H1 (cell line): ENCODE data around the gene HELZ2. TPM values are rescaled to one million over a fixed set of nuclear protein-coding genes. Genes with fewer than 3 reads are reported as not detected.

ENCODE experiments used
- CTCF ChIA-PET: fragments of 300-600 bp; sonication (Branson Sonifier 250); formaldehyde crosslinking; loops from one replicate; lab custom pipeline; 2021; ENCODE audit not compliant: partially characterized antibody; lab: Charles Lee
- POLR2A ChIA-PET: fragments of 300-600 bp; sonication (Branson Sonifier 250); formaldehyde crosslinking; loops from one replicate; lab custom pipeline; 2021; ENCODE audit warnings: inconsistent platforms; ENCODE audit not compliant: partially characterized antibody; lab: Charles Lee
- DNase-seq, 2 experiments: peaks; one replicate each; pipeline versions ENCODE4 v3.0.0 to v3.0.0-alpha.2; 2010 to 2022; ENCODE audit warnings: low spot score in 2 of 2, low read depth in 1 of 2, mixed read lengths in 1 of 2
- FAIRE-seq: peaks from 2 replicates; lab custom pipeline; 2011; peaks lifted over from hg19 to GRCh38; lab: Jason Lieb, UNC
- H2AFZ ChIP-seq: 2 replicates; pipeline ENCODE4 v1.8.1; 2012; ENCODE audit warnings: low read length, inconsistent platforms
- H2AK5ac ChIP-seq: 2 replicates; pipeline ENCODE4 v1.6.1; 2013; ENCODE audit warnings: low read depth, low read length
- H2BK120ac ChIP-seq: replicated peaks from 2 replicates; pipeline ENCODE3; 2013; ENCODE audit warnings: low read depth, low read length, inconsistent platforms
- H2BK12ac ChIP-seq: 2 replicates; pipeline ENCODE4 v1.6.1; 2013; ENCODE audit warnings: low read depth, low read length
- H2BK15ac ChIP-seq: 2 replicates; pipeline ENCODE4 v1.6.1; 2013; ENCODE audit warnings: low read length
- H2BK20ac ChIP-seq: 2 replicates; pipeline ENCODE4 v1.6.1; 2013; ENCODE audit warnings: low read length
- H2BK5ac ChIP-seq: 2 replicates; pipeline ENCODE4 v1.6.1; 2013; ENCODE audit warnings: low read depth, low read length
- H3K14ac ChIP-seq: 2 replicates; pipeline ENCODE4 v1.6.1; 2013; ENCODE audit warnings: inconsistent platforms; ENCODE audit not compliant: insufficient read length
- H3K18ac ChIP-seq: 2 replicates; pipeline ENCODE4 v1.6.1; 2013; ENCODE audit warnings: low read length; ENCODE audit errors: extremely low read depth
- H3K23ac ChIP-seq: 2 replicates; pipeline ENCODE4 v1.6.1; 2013; ENCODE audit warnings: inconsistent platforms; ENCODE audit not compliant: insufficient read length
- H3K23me2 ChIP-seq: 2 replicates; pipeline ENCODE4 v1.6.1; 2013; ENCODE audit warnings: low read depth, low read length
- H3K27ac ChIP-seq: 2 replicates; pipeline ENCODE4 v1.6.1; 2011; ENCODE audit warnings: low read depth, low read length, inconsistent platforms
- H3K27me3 ChIP-seq, 4 experiments: replicated peaks in 1 of 4; 1 replicate in 1 of 4; 2 replicates in 3 of 4; pipeline versions ENCODE4 v1.6.1 to v1.8.1; 2011 to 2013; ENCODE audit warnings: low read length in 3 of 4, mild to moderate bottlenecking in 3 of 4, inconsistent platforms in 2 of 4, mixed read lengths in 2 of 4, moderate library complexity in 1 of 4; ENCODE audit not compliant: control insufficient read depth in 3 of 4, insufficient read depth in 3 of 4; ENCODE audit errors: extremely low read depth in 1 of 4
- H3K36me3 ChIP-seq, 4 experiments: 2 replicates each; pipeline versions ENCODE4 v1.6.1 to v1.8.1; 2011 to 2013; ENCODE audit warnings: mild to moderate bottlenecking in 4 of 4, low read length in 3 of 4, moderate library complexity in 2 of 4, control low read depth in 1 of 4, inconsistent platforms in 1 of 4; ENCODE audit not compliant: insufficient read depth in 4 of 4, control insufficient read depth in 2 of 4
- H3K4ac ChIP-seq: replicated peaks from 2 replicates; pipeline ENCODE3; 2013; ENCODE audit warnings: low read length, low read depth, mixed read lengths, inconsistent platforms; ENCODE audit not compliant: insufficient read length
- H3K4me1 ChIP-seq, 4 experiments: replicated peaks in 1 of 4; 1 replicate in 1 of 4; 2 replicates in 3 of 4; pipeline versions ENCODE4 v1.6.1 to v1.8.1; 2011 to 2013; ENCODE audit warnings: low read length in 3 of 4, inconsistent platforms in 2 of 4, mixed read lengths in 1 of 4; ENCODE audit not compliant: insufficient read depth in 4 of 4, control insufficient read depth in 3 of 4
- H3K4me2 ChIP-seq, 2 experiments: 2 replicates each; pipeline versions ENCODE4 v1.6.1 to v1.8.1; 2011 to 2013; ENCODE audit warnings: low read depth in 2 of 2, low read length in 2 of 2, control low read depth in 1 of 2, inconsistent platforms in 1 of 2, mild to moderate bottlenecking in 1 of 2; ENCODE audit not compliant: insufficient read depth in 1 of 2
- H3K4me3 ChIP-seq, 4 experiments: fragments of 200-600, 300-600 bp in 1 of 4; sonication (generic), shearing (Covaris generic), sonication (Bioruptor Twin) in 1 of 4; 2 replicates each; pipeline versions ENCODE4 v1.5.1 to v1.8.1; 2011 to 2016; ENCODE audit warnings: low read length in 4 of 4, low read depth in 3 of 4, control low read depth in 2 of 4, inconsistent platforms in 2 of 4, mild to moderate bottlenecking in 2 of 4, mixed read lengths in 1 of 4, moderate library complexity in 1 of 4; ENCODE audit not compliant: insufficient read depth in 2 of 4; ENCODE audit errors: extremely low read depth in 1 of 4
- H3K56ac ChIP-seq: replicated peaks from 2 replicates; pipeline ENCODE3; 2013; ENCODE audit warnings: low read depth, mild to moderate bottlenecking, mixed read lengths, low read length, inconsistent platforms; ENCODE audit not compliant: insufficient read length
- H3K79me1 ChIP-seq: 2 replicates; pipeline ENCODE4 v1.6.1; 2013; ENCODE audit warnings: low read depth, low read length, control low read depth
- H3K79me2 ChIP-seq, 2 experiments: 2 replicates each; pipeline versions ENCODE4 v1.6.1 to v1.8.1; 2012 to 2013; ENCODE audit warnings: low read length in 2 of 2, mild to moderate bottlenecking in 2 of 2, inconsistent platforms in 1 of 2; ENCODE audit not compliant: insufficient read depth in 2 of 2, control insufficient read depth in 1 of 2
- H3K9ac ChIP-seq, 4 experiments: replicated peaks in 1 of 4; 1 replicate in 1 of 4; 2 replicates in 3 of 4; pipeline versions ENCODE4 v1.6.1 to v1.8.1; 2011 to 2013; ENCODE audit warnings: low read depth in 3 of 4, low read length in 3 of 4, control low read depth in 2 of 4, mild to moderate bottlenecking in 2 of 4, moderate library complexity in 2 of 4, inconsistent platforms in 1 of 4; ENCODE audit errors: extremely low read depth in 1 of 4
- H3K9me3 ChIP-seq, 2 experiments: 2 replicates each; pipeline versions ENCODE4 v1.6.1 to v1.8.1; 2012 to 2013; ENCODE audit warnings: mild to moderate bottlenecking in 2 of 2, moderate library complexity in 2 of 2, control low read depth in 1 of 2, inconsistent platforms in 1 of 2, low read depth in 1 of 2, low read length in 1 of 2, mixed read lengths in 1 of 2; ENCODE audit not compliant: insufficient read depth in 2 of 2
- H4K20me1 ChIP-seq, 2 experiments: replicated peaks in 1 of 2; 2 replicates each; pipeline versions ENCODE3 to v1.8.1; 2011 to 2013; ENCODE audit warnings: inconsistent platforms in 2 of 2, low read length in 2 of 2, mild to moderate bottlenecking in 1 of 2; ENCODE audit not compliant: insufficient read depth in 2 of 2, control insufficient read depth in 1 of 2
- H4K5ac ChIP-seq: 2 replicates; pipeline ENCODE4 v1.6.1; 2013; ENCODE audit warnings: low read length, low read depth, mixed read lengths, inconsistent platforms; ENCODE audit not compliant: insufficient read length
- H4K8ac ChIP-seq: 2 replicates; pipeline ENCODE4 v1.8.0; 2013; ENCODE audit warnings: mild to moderate bottlenecking, moderate library complexity, low read length, inconsistent platforms; ENCODE audit not compliant: insufficient read depth; ENCODE audit errors: extremely low read depth
- H4K91ac ChIP-seq: replicated peaks from 2 replicates; pipeline ENCODE3; 2013; ENCODE audit warnings: low read length, mixed read lengths, inconsistent platforms; ENCODE audit not compliant: insufficient read length
- ATF3 ChIP-seq: IDR thresholded peaks from 2 replicates; pipeline ENCODE4 v1.6.1; 2011; ENCODE audit warnings: low read depth, mild to moderate bottlenecking, low read length; ENCODE audit not compliant: insufficient read depth
- CHD2 ChIP-seq: IDR thresholded peaks from 2 replicates; pipeline ENCODE4 v1.6.1; 2012; ENCODE audit warnings: low read length, improper control_type of control experiment
- CREB1 ChIP-seq: IDR thresholded peaks from 2 replicates; pipeline ENCODE4 v1.6.1; 2012; ENCODE audit warnings: inconsistent platforms
- EZH2 ChIP-seq: fragments of 200-600 bp; sonication (generic); IDR thresholded peaks from 2 replicates; pipeline ENCODE4 v1.7.1; 2012; ENCODE audit warnings: low read depth, mild to moderate bottlenecking, moderate library complexity, low read length, inconsistent platforms; ENCODE audit not compliant: severe bottlenecking
- GABPA ChIP-seq: IDR thresholded peaks from 2 replicates; pipeline ENCODE4 v1.6.1; 2011; ENCODE audit warnings: mild to moderate bottlenecking, low read length, moderate library complexity, borderline replicate concordance; ENCODE audit not compliant: insufficient read depth
- JUND ChIP-seq: IDR thresholded peaks from 2 replicates; pipeline ENCODE4 v1.6.1; 2011; ENCODE audit warnings: mild to moderate bottlenecking, improper control_type of control experiment, low read length
- MAFK ChIP-seq: IDR thresholded peaks from 2 replicates; pipeline ENCODE4 v1.6.1; 2012; ENCODE audit warnings: low read depth, mild to moderate bottlenecking, improper control_type of control experiment, low read length
- RFX5 ChIP-seq: IDR thresholded peaks from 2 replicates; pipeline ENCODE4 v1.6.1; 2011; ENCODE audit warnings: low read depth, low read length, improper control_type of control experiment, borderline replicate concordance
- SAP30 ChIP-seq: fragments of 300-600 bp; sonication (generic); IDR thresholded peaks from 2 replicates; pipeline ENCODE4 v1.7.1; 2012; ENCODE audit warnings: low read length, moderate library complexity, mild to moderate bottlenecking, inconsistent platforms; ENCODE audit not compliant: insufficient read depth, insufficient replicate concordance
- SIX5 ChIP-seq: IDR thresholded peaks from 2 replicates; pipeline ENCODE4 v1.6.1; 2011; ENCODE audit warnings: mild to moderate bottlenecking, low read depth, low read length
- TAF1 ChIP-seq: IDR thresholded peaks from 2 replicates; pipeline ENCODE4 v1.6.1; 2011; ENCODE audit warnings: mild to moderate bottlenecking, low read depth, low read length
- TAF7 ChIP-seq: optimal IDR thresholded peaks from 2 replicates; pipeline ENCODE3; 2011; ENCODE audit warnings: low read depth, mild to moderate bottlenecking, inconsistent platforms, low read length, moderate library complexity, borderline replicate concordance
- WGBS, 2 experiments: shearing (Covaris generic) in 1 of 2; methylation state at CpG; one replicate each; pipeline versions ENCODE4 v1.1.6 to v1.1.7; 2013 to 2015; ENCODE audit warnings: low lambda C conversion rate in 2 of 2, mixed read lengths in 2 of 2, inconsistent platforms in 1 of 2, low coverage in 1 of 2, missing lambda C conversion rate in 1 of 2; ENCODE audit not compliant: insufficient replicate concordance in 2 of 2, insufficient coverage in 1 of 2, insufficient read length in 1 of 2; ENCODE audit errors: extremely low coverage in 1 of 2, missing lambda C conversion rate in 1 of 2; 5-methylcytosine and 5-hydroxymethylcytosine counted together
- polyA plus RNA-seq, 7 experiments: library from polyadenylated mRNA; depleted of rRNA in 3 of 7; stranded (reverse) in 5 of 7; unstranded in 2 of 7; fragments of >200 nt in 5 of 7; fragments of 200-250 nt in 2 of 7; gene quantifications; 1 replicate in 5 of 7; 2 replicates in 1 of 7; 4 replicates in 1 of 7; pipeline versions ENCODE4 v1.2.1 to v1.2.3, GENCODE V29; 2011 to 2013; ENCODE audit warnings: missing spikeins in 2 of 7, mixed read lengths in 2 of 7
- total RNA-seq: library from RNA; stranded (reverse); fragmentation: NEBNext Ultra II Directional; extraction: Animal tissue kit (Norgen Biotek cat#: 25700); gene quantifications from 2 replicates; pipeline ENCODE4 v1.2.1, GENCODE V29; 2021

The HELZ2 gene
- total and polyA plus RNA-seq, 2 of the 8 experiments (the other 6 are each of a cell fraction or from before 2014, with no cell fraction given): 7.9 to 17.5 TPM

GRCh38 chr20:63617092-63617875 lies 43.2 kb upstream of the HELZ2 start:
- CTCF ChIA-PET: interaction anchor here (0.7 to 2.2 kb wide), 5 partner anchors 10 to 79 kb away, joined by 3 to 7 read pairs (median 5); partner anchors contain the start of gene GMEB2
- no peak for TF ChIP-seq ATF3
- no peak for TF ChIP-seq SAP30
- no peak for TF ChIP-seq TAF7
- no peak for TF ChIP-seq CHD2
- TF ChIP-seq MAFK: no peak
- no peak for TF ChIP-seq RFX5
- TF ChIP-seq SIX5: no peak
- TF ChIP-seq CREB1: no peak
- no peak for TF ChIP-seq JUND
- no peak for TF ChIP-seq TAF1
- TF ChIP-seq GABPA: no peak
- no peak for TF ChIP-seq EZH2

More at GRCh38 chr20:63617092-63617875, 43.2 kb upstream of the HELZ2 start:
- H3K23me2 ChIP-seq: no peaks in the 10 kb centered on the region
- no peak overlapping the region for H2BK5ac ChIP-seq
- no peak overlapping the region for H2BK20ac ChIP-seq
- no peak overlapping the region for H3K4ac ChIP-seq
- FAIRE-seq (no peak), DNase-seq (no peak)
- peaks cover 8% of the 10 kb centered on the region for H3K79me1 ChIP-seq
- H3K14ac ChIP-seq: no peak overlapping the region
- no peak overlapping the region for H3K23ac ChIP-seq
- no peak overlapping the region for H2BK120ac ChIP-seq
- H3K4me3 ChIP-seq: no peak overlapping the region
- H3K56ac ChIP-seq: no peak overlapping the region
- peaks cover 9% of the 10 kb centered on the region in 2 experiments; a peak in 3 of 4 replicates for H3K9me3 ChIP-seq
- no peak overlapping the region for H3K18ac ChIP-seq
- H3K27me3 ChIP-seq: no peaks in the 10 kb centered on the region; a peak in 2 of 7 replicates
- H4K91ac ChIP-seq: no peak overlapping the region
- no peak overlapping the region for H2BK15ac ChIP-seq
- peaks cover 3 to 5% of the 10 kb centered on the region in 2 experiments for H4K20me1 ChIP-seq
- H4K5ac ChIP-seq: no peak overlapping the region
- H2BK12ac ChIP-seq: no peak overlapping the region
- POLR2A ChIA-PET: interaction anchor here (0.6 to 1.4 kb wide), 5 partner anchors 10 to 1302 kb away, joined by 3 to 4 read pairs (median 3); partner anchors contain the start of gene GMEB2
- H2AFZ ChIP-seq: no peak overlapping the region
- no peak overlapping the region for H4K8ac ChIP-seq
- H2AK5ac ChIP-seq: no peak overlapping the region
- 95% methylated on average over 39 of the region's 41 CpGs; no CpG with 5 or more reads in 1 of the 2 experiments for WGBS, 2 experiments
- no peak overlapping the region for H3K9ac ChIP-seq
- H3K27ac ChIP-seq: no peak overlapping the region
- H3K4me2 ChIP-seq: no peak overlapping the region
- peaks cover 0 to 33% of the 10 kb centered on the region in 2 experiments; a peak in 2 of 4 replicates for H3K79me2 ChIP-seq
- no peaks in the 10 kb centered on the region; a peak in 1 of 7 replicates for H3K4me1 ChIP-seq
- peaks cover 5 to 20% (median 14%) of the 10 kb centered on the region in 4 experiments; a peak in 5 of 8 replicates for H3K36me3 ChIP-seq
